ENCODE measurements around the gene BCAP29.
"Not testable (repeated sequence)": the region's sequence is repeated elsewhere in the genome, so short reads cannot be mapped to it uniquely, and the experiment has no call there.

Gene BCAP29

GRCh38 chr7:107628461-107629064 lies 48.5 kb downstream of the BCAP29 start:
- DNase-seq: no peak

GRCh38 chr7:107630342-107630741 lies 50.3 kb downstream of the BCAP29 start:
- DNase-seq: no peak

GRCh38 chr7:107631588-107632491 lies 51.8 kb downstream of the BCAP29 start:
- no peak for DNase-seq

GRCh38 chr7:107632492-107632865 lies 52.4 kb downstream of the BCAP29 start:
- DNase-seq: no peak

- no peak for DNase-seq
Observed at GRCh38 chr7:107638594-107638993, 58.5 kb downstream of the BCAP29 start.

- not testable (repeated sequence) for DNase-seq
Observed at GRCh38 chr7:107639070-107639469, 59.0 kb downstream of the BCAP29 start.

- no peak for DNase-seq
Observed at GRCh38 chr7:107641676-107642075, 61.6 kb downstream of the BCAP29 start.

- DNase-seq: no peak
Observed at GRCh38 chr7:107642501-107642900, 62.5 kb downstream of the BCAP29 start.

- no peak for DNase-seq
Observed at GRCh38 chr7:107643407-107643806, 63.4 kb downstream of the BCAP29 start.

GRCh38 chr7:107643938-107644308 lies 63.9 kb downstream of the BCAP29 start:
- no peak for DNase-seq

GRCh38 chr7:107644309-107644974 lies 64.4 kb downstream of the BCAP29 start:
- no peak for DNase-seq

GRCh38 chr7:107652642-107653041 lies 72.6 kb downstream of the BCAP29 start:
- DNase-seq: no peak

- DNase-seq: no peak
Observed at GRCh38 chr7:107658467-107658866, 78.4 kb downstream of the BCAP29 start.

GRCh38 chr7:107659666-107660065 lies 79.6 kb downstream of the BCAP29 start:
- DNase-seq: no peak

- no peak for DNase-seq
Observed at GRCh38 chr7:107660381-107661080, 80.5 kb downstream of the BCAP29 start, which contains the start of gene SLC26A4. SLC26A4 (plus strand) TSS chr7:107660828; CDS start chr7:107661642, 814 bp downstream.

- no peak for DNase-seq
Observed at GRCh38 chr7:107661081-107661864, 81.2 kb downstream of the BCAP29 start.

- no peak for DNase-seq
Observed at GRCh38 chr7:107661865-107662379, 81.9 kb downstream of the BCAP29 start.

- DNase-seq: no peak
Observed at GRCh38 chr7:107663196-107663595, 83.2 kb downstream of the BCAP29 start.

GRCh38 chr7:107666790-107667189 lies 86.7 kb downstream of the BCAP29 start:
- DNase-seq: no peak

- no peak for DNase-seq
Observed at GRCh38 chr7:107667341-107667740, 87.3 kb downstream of the BCAP29 start.

GRCh38 chr7:107668296-107668695 lies 88.2 kb downstream of the BCAP29 start:
- no peak for DNase-seq

Measured in NCI-H2107 (cell line).